Measurements from ENCODE around the gene EIF3L.

Gene EIF3L

GRCh38 chr22:37865510-37865909 is 16.3 kb downstream of the EIF3L start:
- CTCF ChIA-PET, result interaction anchor here (1.4 to 7.0 kb wide), 4 partner anchors 9 to 258 kb away, joined by 3 to 123 read pairs (median 27); no protein-coding TSS in a partner anchor
- POLR2A ChIA-PET, result no interaction called here

DNA sequence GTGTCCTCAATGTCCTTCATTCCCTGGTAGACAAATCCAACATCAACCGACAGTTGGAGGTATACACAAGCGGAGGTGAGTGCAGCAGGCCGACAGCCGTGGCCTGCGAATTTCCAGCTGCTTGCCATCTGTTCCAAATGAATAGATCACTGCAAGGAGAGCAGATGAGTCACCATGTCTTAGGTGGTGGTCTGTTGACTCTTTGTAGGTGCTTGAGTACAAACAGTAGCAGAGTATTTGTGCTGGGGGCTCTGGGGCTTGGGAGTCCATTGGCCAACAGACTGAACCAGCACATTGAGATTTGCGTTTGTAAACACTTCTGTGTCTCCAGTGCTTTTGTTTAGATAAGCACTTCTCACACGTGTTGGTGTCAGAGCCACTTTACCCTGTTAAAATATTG is 21.1 kb downstream of the EIF3L start:
- ChIA-PET CTCF (no interaction called here), POLR2A (no interaction called here)
- no peak for DNase-seq (ENCODE audit: extremely low spot score)
- TF ChIP-seq CTCF (IDR thresholded peaks at IDR 0.05; ENCODE audit: control extremely low read depth, extremely low read depth, low read depth, missing control alignments), result no peak

More at GRCh38 chr22:37865510-37865909, 16.3 kb downstream of the EIF3L start:
- no peak for TF ChIP-seq CTCF (IDR thresholded peaks at IDR 0.05; ENCODE audit: control extremely low read depth, extremely low read depth, low read depth, missing control alignments)
- no peak for DNase-seq (ENCODE audit: extremely low spot score)

DNA sequence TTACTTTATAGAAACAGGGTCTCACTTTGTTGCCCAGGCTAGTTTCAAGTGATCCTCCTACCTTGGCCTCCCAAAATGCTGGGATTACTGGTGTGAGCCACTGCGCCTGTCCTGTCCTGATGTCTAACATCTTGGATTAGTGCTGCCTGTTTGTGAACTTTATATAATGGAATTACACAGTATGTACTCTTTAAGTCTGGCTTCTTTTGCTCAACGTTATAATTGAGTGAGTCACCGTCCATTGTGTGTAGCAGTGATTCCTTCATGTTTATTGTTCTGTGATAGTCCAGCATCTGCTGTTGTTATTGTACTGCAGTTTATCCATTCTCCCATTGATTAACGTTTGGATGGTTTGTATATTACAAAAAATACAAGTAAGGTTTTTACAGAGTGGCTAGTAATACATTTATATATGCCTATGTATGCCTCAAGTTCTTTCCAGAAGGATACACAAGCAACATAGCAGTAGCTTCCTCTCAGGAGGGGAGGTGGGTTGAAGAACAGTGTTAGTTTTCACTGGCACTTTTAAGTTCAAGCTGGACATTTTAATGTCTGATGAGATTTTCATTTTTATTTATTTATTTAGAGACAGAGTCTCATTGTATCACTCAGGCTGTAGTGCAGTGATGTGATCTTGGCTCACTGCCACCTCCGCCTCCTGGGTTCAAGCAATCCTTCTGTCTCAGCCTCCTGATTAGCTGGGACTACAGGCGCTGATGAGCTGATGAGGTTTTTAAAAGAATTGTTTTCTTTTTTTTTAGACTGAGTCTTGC is 31.6 kb downstream of the EIF3L start:
- ChIA-PET POLR2A (no interaction called here), CTCF (interaction anchor here (1.2 to 1.8 kb wide), 2 partner anchors 15 to 18 kb away, joined by 3 to 12 read pairs; no protein-coding TSS in a partner anchor)
- TF ChIP-seq CTCF (IDR thresholded peaks at IDR 0.05; ENCODE audit: control extremely low read depth, extremely low read depth, low read depth, missing control alignments), result no peak
- no peak for DNase-seq (ENCODE audit: extremely low spot score)

DNA sequence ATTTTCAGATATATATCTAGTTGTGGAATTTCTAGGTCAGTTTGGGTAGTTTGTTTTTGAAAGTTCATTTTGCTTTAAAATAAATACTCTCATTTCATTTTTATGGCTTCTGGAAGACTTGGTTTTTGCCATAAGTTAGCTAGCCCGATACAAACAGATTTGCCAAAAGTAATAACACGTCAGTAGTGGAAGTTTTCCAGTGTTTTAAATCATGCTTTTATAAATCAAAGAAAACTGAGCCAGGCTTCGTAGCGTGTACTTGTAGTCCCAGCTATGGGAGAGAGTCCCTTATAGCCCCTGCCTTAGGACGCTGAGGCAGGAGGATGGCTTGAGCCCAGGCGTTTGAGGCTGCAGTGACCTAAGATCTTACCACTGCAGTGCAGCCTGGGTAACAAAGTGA is 35.2 kb downstream of the EIF3L start:
- POLR2A ChIA-PET, result no interaction called here
- TF ChIP-seq CTCF (IDR thresholded peaks at IDR 0.05; ENCODE audit: control extremely low read depth, extremely low read depth, low read depth, missing control alignments), result no peak
- no peak for DNase-seq (ENCODE audit: extremely low spot score)
- CTCF ChIA-PET, result interaction anchor here (1.0 to 1.4 kb wide), 5 partner anchors 12 to 67 kb away, joined by 3 to 5 read pairs (median 3); no protein-coding TSS in a partner anchor

GRCh38 chr22:37887584-37888378 is 38.6 kb downstream of the EIF3L start:
- POLR2A ChIA-PET, result no interaction called here
- no peak for DNase-seq (ENCODE audit: extremely low spot score)
- CTCF ChIA-PET, result interaction anchor here (1.0 to 2.0 kb wide), 11 partner anchors 9 to 296 kb away, joined by 3 to 9 read pairs (median 4); partner anchors contain the start of gene MICALL1
- TF ChIP-seq CTCF (IDR thresholded peaks at IDR 0.05; ENCODE audit: control extremely low read depth, extremely low read depth, low read depth, missing control alignments), result peak; percentile 22

GRCh38 chr22:37891926-37892325 is 42.7 kb downstream of the EIF3L start:
- ChIA-PET POLR2A (no interaction called here), CTCF (interaction anchor here (1.3 to 2.0 kb wide), 2 partner anchors 14 to 28 kb away, joined by 3 to 4 read pairs; partner anchors contain the start of gene MICALL1)
- no peak for TF ChIP-seq CTCF (IDR thresholded peaks at IDR 0.05; ENCODE audit: control extremely low read depth, extremely low read depth, low read depth, missing control alignments)
- no peak for DNase-seq (ENCODE audit: extremely low spot score)

All from GM10248 (cell line).